ENCODE data around the gene DNER.
"Not testable (repeated sequence)": the region's sequence is repeated elsewhere in the genome, so short reads cannot be mapped to it uniquely, and the experiment has no call there.

DNA sequence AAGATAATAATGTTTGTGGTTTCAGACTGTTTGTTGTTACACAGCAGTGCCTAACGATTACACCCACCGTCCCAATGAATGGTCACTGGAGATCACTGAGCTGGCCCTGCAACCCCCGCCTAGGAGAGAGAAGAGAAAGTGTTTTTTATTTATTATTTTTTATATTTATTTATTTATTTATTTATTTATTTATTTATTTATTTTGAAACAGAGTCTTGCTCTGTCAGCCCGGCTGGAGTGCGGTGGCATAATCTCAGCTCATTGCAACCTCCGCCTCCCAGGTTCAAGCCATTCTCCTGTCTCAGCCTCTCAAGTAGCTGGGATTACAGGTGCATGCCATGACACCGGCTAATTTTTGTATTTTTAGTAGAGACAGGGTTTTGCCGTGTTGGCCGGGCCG, 43.1 kb upstream of the DNER start:
- TF ChIP-seq, protein P1, sequence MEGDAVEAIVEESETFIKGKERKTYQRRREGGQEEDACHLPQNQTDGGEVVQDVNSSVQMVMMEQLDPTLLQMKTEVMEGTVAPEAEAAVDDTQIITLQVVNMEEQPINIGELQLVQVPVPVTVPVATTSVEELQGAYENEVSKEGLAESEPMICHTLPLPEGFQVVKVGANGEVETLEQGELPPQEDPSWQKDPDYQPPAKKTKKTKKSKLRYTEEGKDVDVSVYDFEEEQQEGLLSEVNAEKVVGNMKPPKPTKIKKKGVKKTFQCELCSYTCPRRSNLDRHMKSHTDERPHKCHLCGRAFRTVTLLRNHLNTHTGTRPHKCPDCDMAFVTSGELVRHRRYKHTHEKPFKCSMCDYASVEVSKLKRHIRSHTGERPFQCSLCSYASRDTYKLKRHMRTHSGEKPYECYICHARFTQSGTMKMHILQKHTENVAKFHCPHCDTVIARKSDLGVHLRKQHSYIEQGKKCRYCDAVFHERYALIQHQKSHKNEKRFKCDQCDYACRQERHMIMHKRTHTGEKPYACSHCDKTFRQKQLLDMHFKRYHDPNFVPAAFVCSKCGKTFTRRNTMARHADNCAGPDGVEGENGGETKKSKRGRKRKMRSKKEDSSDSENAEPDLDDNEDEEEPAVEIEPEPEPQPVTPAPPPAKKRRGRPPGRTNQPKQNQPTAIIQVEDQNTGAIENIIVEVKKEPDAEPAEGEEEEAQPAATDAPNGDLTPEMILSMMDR (IDR thresholded peaks at IDR 0.05), result not testable (repeated sequence)
- not testable (repeated sequence) for TF ChIP-seq EZH2 (IDR thresholded peaks at IDR 0.05; ENCODE audit: borderline replicate concordance, insufficient read depth, low read depth, low read length, poor library complexity, severe bottlenecking)
